Sigmoid colon (tissue), 7 donors: ENCODE results near the gene TMPRSS13. TPM values are rescaled to one million over a fixed set of nuclear protein-coding genes. Genes with fewer than 3 reads are reported as not detected.

ENCODE experiments used
- DNase-seq: peaks from one replicate; pipeline ENCODE4 v3.0.0-alpha.2; 2019
- H3K27ac ChIP-seq, 4 donors: fragments of 200-600 bp; sonication (generic); one replicate each; pipeline ENCODE4 v1.5.1; 2016 to 2019; ENCODE audit warnings: mild to moderate bottlenecking in 1 of 4
- H3K27me3 ChIP-seq, 3 donors: fragments of 200-600 bp; sonication (generic); one replicate each; pipeline ENCODE4 v1.5.1; 2019; ENCODE audit warnings: mild to moderate bottlenecking in 1 of 3
- H3K36me3 ChIP-seq, 4 donors: fragments of 200-600 bp; sonication (generic); one replicate each; pipeline ENCODE4 v1.5.1; 2016 to 2019
- H3K4me1 ChIP-seq, 4 donors: fragments of 200-600 bp; sonication (generic); one replicate each; pipeline ENCODE4 v1.5.1; 2017 to 2019
- H3K4me3 ChIP-seq, 4 donors: fragments of 200-600 bp; sonication (generic); one replicate each; pipeline ENCODE4 v1.5.1; 2017 to 2019; ENCODE audit warnings: mild to moderate bottlenecking in 2 of 4, moderate library complexity in 1 of 4
- H3K9me3 ChIP-seq, 4 donors: fragments of 200-600 bp in 3 of 4; sonication (generic) in 3 of 4; one replicate each; pipeline versions ENCODE4 v1.5.1 to v1.6.1; 2013 to 2019
- EP300 ChIP-seq, 4 donors: sonication (generic); formaldehyde crosslinking; IDR thresholded peaks; one replicate each; pipeline ENCODE4 v1.6.1; 2017; ENCODE audit warnings: antibody characterized with exemption in 4 of 4
- POLR2A ChIP-seq, 2 donors: fragments of 450-650 bp; IDR thresholded peaks; one replicate each; pipeline ENCODE4 v1.6.1; 2016; ENCODE audit warnings: antibody characterized with exemption in 2 of 2, mild to moderate bottlenecking in 2 of 2, moderate library complexity in 2 of 2
- POLR2AphosphoS5 ChIP-seq, 4 donors: sonication (generic); formaldehyde crosslinking; IDR thresholded peaks; one replicate each; pipeline ENCODE4 v1.6.1; 2017; ENCODE audit warnings: antibody characterized with exemption in 4 of 4
- WGBS, 2 donors: extraction: QIAGEN DNeasy Blood & Tissue Kit; methylation state at CpG; one replicate each; pipeline ENCODE4 v1.1.7; 2013; 5-methylcytosine and 5-hydroxymethylcytosine counted together
- intact Hi-C: fragments of 100-400 bp; cut with DNase I; formaldehyde crosslinking; loops from one replicate; pipeline ENCODE4 v1.15.1; 2023
- polyA plus RNA-seq, 3 donors: library from polyadenylated mRNA; stranded (reverse); fragments of 200-250 nt; gene quantifications; one replicate each; pipeline ENCODE4 v1.2.3, GENCODE V29; 2013
- total RNA-seq, 4 donors: library from RNA; depleted of rRNA; stranded (reverse); fragments of >200 nt; gene quantifications; one replicate each; pipeline ENCODE4 v1.1.0, GENCODE V29; 2016
- TF ChIP-seq, protein P1 (sequence below), 4 experiments: fragments of 450-650 bp in 3 of 4; fragments of 200-600 bp in 1 of 4; IDR thresholded peaks; one replicate each; pipeline ENCODE4 v1.5.1; 2016 to 2019; ENCODE audit warnings: antibody characterized with exemption in 4 of 4, mild to moderate bottlenecking in 3 of 4, moderate library complexity in 2 of 4
- donor health status: healthy with polysubstance abuse.
- donor health status: Bipolar disorder and iron deficiency.
- donor health status: healthy.

Gene TMPRSS13
- total and polyA plus RNA-seq, 7 donors: 1.4 to 1.6 TPM; not detected in 5

DNA sequence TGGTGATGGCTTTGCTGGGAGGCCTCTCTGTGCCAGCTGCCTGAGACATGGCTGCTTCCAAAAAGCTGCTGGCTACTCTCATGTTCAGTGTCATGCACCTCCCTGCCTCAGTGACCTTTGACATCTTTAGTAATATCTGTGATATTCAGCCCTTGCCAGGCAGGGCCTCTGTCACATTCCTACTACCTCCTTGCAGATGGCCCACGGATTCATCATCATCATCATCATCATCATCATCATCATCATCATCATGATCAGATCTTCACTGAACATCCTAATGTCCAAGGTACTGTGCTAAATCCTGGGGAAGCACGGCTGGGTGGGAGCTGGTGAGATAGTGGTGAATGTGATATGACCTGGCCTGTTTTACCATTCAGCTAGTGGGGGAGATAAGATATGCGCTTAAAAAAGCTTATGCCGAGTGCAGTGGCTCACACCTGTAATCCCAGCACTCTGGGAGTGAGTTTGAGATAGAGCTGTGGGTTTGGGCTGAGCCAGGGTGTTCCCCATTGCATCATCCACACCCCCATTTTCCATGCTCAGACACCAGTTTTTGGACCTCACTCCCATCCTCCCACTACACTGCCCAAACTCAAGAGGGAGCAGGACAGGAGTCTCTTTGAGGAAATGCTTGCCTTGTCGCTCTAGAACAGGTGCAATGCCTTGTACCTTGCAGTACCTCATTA, 17.1 kb upstream of the TMPRSS13 start:
- no peak overlapping the region for H3K4me3 ChIP-seq

DNA sequence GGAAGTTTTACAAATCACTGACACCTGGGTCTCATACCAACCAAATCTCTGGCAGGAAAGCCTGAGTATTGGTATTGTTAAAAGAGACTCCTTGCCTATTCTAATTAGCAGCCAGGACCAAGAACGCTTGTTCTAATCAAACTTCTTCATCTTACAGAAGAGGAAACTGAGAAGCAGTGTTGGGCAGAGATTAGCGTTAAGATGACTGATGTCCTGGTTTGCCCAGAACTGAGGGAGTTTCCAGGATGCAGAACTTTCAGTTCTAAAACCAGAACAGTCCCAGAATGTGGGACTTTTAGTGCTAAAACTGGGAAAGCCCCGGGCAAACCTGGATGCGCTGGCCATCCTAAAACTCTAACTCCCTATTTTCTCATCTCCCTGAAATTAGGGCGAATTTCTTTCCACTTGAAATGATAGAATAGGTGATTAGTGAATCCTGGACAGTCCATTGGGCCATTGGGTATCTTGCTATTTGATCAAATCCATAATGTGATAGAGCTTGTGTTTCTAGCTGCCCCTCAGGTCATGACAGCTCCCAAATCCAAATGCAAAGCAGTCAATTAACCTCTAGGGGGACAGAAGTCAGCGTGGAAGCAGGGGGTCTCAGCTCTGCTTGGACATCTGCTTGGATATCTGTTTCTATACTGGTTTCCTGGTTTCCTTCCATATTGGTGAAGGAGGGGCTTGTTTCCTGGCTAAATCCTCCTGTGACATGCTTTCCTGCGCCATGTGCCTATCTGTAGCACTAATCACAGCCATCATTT, 16.0 kb upstream of the TMPRSS13 start:
- peaks cover 0 to 8% (median 4%) of the 10 kb centered on the region in 4 donors for H3K4me1 ChIP-seq
- no peak for DNase-seq
- TF ChIP-seq EP300 (IDR thresholded peaks at IDR 0.05) (no peak), POLR2A (IDR thresholded peaks at IDR 0.05) (no peak), POLR2AphosphoS5 (IDR thresholded peaks at IDR 0.05) (no peak)
- TF ChIP-seq, protein P1, sequence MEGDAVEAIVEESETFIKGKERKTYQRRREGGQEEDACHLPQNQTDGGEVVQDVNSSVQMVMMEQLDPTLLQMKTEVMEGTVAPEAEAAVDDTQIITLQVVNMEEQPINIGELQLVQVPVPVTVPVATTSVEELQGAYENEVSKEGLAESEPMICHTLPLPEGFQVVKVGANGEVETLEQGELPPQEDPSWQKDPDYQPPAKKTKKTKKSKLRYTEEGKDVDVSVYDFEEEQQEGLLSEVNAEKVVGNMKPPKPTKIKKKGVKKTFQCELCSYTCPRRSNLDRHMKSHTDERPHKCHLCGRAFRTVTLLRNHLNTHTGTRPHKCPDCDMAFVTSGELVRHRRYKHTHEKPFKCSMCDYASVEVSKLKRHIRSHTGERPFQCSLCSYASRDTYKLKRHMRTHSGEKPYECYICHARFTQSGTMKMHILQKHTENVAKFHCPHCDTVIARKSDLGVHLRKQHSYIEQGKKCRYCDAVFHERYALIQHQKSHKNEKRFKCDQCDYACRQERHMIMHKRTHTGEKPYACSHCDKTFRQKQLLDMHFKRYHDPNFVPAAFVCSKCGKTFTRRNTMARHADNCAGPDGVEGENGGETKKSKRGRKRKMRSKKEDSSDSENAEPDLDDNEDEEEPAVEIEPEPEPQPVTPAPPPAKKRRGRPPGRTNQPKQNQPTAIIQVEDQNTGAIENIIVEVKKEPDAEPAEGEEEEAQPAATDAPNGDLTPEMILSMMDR (IDR thresholded peaks at IDR 0.05): no peak
- H3K27me3 ChIP-seq: no peaks in the 10 kb centered on the region
- 50 to 57% methylated on average over 7 of the region's 7 CpGs for WGBS, 2 donors
- intact Hi-C loops: loop anchor here (5.0 kb wide), 3 partner anchors 38 to 518 kb away; no protein-coding TSS in a partner anchor
- no peaks in the 10 kb centered on the region for H3K9me3 ChIP-seq
- H3K4me3 ChIP-seq: no peak overlapping the region
- no peak overlapping the region for H3K27ac ChIP-seq
- H3K36me3 ChIP-seq: no peaks in the 10 kb centered on the region

More for the DNA sequence above, 17.1 kb upstream of the TMPRSS13 start:
- no peak for DNase-seq
- TF ChIP-seq POLR2A (IDR thresholded peaks at IDR 0.05): no peak
- no peak for TF ChIP-seq POLR2AphosphoS5 (IDR thresholded peaks at IDR 0.05)
- no peak for TF ChIP-seq EP300 (IDR thresholded peaks at IDR 0.05)
- 67 to 76% methylated on average over 5 of the region's 5 CpGs for WGBS, 2 donors
- Histone ChIP-seq H3K27ac (no peak overlapping the region), H3K36me3 (no peaks in the 10 kb centered on the region), H3K9me3 (no peaks in the 10 kb centered on the region), H3K27me3 (no peaks in the 10 kb centered on the region), H3K4me1 (peaks cover 0 to 8% (median 4%) of the 10 kb centered on the region in 4 donors)
- intact Hi-C loops: loop anchor here (5.0 kb wide), 3 partner anchors 39 to 519 kb away; no protein-coding TSS in a partner anchor

DNA sequence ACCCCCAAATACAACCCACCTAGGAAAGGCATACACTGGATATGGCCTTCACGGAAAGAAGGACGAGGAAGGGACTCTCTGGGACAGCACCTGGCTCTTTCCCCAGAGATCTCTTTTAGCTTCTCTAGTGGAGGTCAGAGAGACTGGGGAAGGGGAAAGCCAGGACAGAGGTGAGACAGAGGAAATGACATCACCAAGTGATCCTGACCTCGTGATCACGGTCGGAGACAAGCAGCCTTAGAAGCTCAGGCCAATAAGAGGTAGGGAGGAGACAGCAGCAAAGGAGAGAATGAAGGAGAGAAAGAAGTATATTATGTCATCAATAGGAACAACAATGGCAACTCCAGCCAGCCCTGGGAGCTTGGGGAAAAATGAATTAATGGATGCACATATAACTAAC, 15.4 kb upstream of the TMPRSS13 start:
- H3K27ac ChIP-seq: no peak overlapping the region
- no peaks in the 10 kb centered on the region for H3K36me3 ChIP-seq
- no peak overlapping the region for H3K4me3 ChIP-seq
- no peak for DNase-seq
- WGBS, 2 donors: 75 to 82% methylated on average over 5 of the region's 5 CpGs
- no peaks in the 10 kb centered on the region for H3K9me3 ChIP-seq
- peaks cover 0 to 8% (median 4%) of the 10 kb centered on the region in 4 donors for H3K4me1 ChIP-seq
- no peaks in the 10 kb centered on the region for H3K27me3 ChIP-seq
- intact Hi-C loops: no loop called here
- no peak for TF ChIP-seq POLR2AphosphoS5 (IDR thresholded peaks at IDR 0.05)
- no peak for TF ChIP-seq EP300 (IDR thresholded peaks at IDR 0.05)
- TF ChIP-seq, protein P1 (IDR thresholded peaks at IDR 0.05): no peak
- TF ChIP-seq POLR2A (IDR thresholded peaks at IDR 0.05): no peak

DNA sequence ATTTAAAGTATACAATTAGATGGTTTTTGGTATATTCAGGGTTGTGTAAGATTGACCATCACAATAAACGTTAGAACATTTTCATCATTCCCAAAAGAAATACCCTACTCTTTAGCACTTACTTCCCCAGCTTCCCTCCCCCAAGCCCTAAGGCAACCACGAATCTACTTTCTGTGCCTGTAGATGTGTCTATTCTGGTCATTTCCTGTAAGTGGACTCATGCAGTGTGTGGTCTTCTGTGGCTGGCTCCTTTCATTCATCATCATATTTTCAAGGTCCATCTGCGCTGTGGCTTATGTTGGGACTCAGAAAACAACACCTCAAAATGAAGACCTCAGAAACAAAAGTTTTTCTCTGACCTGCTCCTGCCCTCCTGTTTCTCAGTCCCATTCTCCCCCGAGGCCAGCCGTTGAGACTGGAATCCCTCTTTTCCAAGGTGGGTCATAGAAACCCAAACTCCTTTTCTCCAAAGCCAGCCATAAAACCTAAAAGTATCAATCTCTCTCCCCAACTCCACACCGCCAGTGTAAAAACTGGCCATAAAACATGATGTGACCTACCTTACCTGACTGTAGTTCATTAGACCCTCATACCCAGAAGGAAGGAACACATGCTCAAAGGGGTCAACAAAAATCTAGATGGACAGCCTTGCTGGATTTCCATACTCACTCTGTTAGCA, 12.9 kb upstream of the TMPRSS13 start:
- no peaks in the 10 kb centered on the region for H3K36me3 ChIP-seq
- no peaks in the 10 kb centered on the region for H3K27me3 ChIP-seq
- WGBS, 2 donors: 85 to 92% methylated on average over 6 of the region's 6 CpGs
- H3K4me1 ChIP-seq: peaks cover 0 to 8% (median 3%) of the 10 kb centered on the region in 4 donors
- no peak overlapping the region for H3K27ac ChIP-seq
- no peak for TF ChIP-seq POLR2AphosphoS5 (IDR thresholded peaks at IDR 0.05)
- TF ChIP-seq EP300 (IDR thresholded peaks at IDR 0.05): no peak
- TF ChIP-seq, protein P1 (IDR thresholded peaks at IDR 0.05): no peak
- no peak for TF ChIP-seq POLR2A (IDR thresholded peaks at IDR 0.05)
- intact Hi-C loops: no loop called here
- no peak overlapping the region for H3K4me3 ChIP-seq
- no peaks in the 10 kb centered on the region for H3K9me3 ChIP-seq
- DNase-seq: no peak
